Smooth muscle cell of the brain vasculature (primary cell): Measurements from ENCODE around the gene TBR1.

Experiments
- DNase-seq: peaks from one replicate; pipeline ENCODE4 v3.0.0-alpha.2; 2012; ENCODE audit warnings: low read depth, low spot score

The TBR1 gene

GRCh38 chr2:161414042-161415033, 1.8 kb upstream of the TBR1 start:
- DNase-seq = no peak

GRCh38 chr2:161415034-161415986, 787 bp upstream of the TBR1 start:
- no peak for DNase-seq

- no peak for DNase-seq
Measured at GRCh38 chr2:161416708-161417437, 776 bp downstream of the TBR1 start.

GRCh38 chr2:161417438-161418274, 1.6 kb downstream of the TBR1 start:
- no peak for DNase-seq

GRCh38 chr2:161418275-161418714, 2.2 kb downstream of the TBR1 start:
- DNase-seq = no peak

GRCh38 chr2:161418715-161419637, 2.9 kb downstream of the TBR1 start:
- no peak for DNase-seq

GRCh38 chr2:161419638-161420190, 3.6 kb downstream of the TBR1 start:
- no peak for DNase-seq

- no peak for DNase-seq
Measured at GRCh38 chr2:161420406-161421074, 4.4 kb downstream of the TBR1 start.

- no peak for DNase-seq
Measured at GRCh38 chr2:161421686-161422085, 5.6 kb downstream of the TBR1 start.

- no peak for DNase-seq
Measured at GRCh38 chr2:161422816-161423403, 6.8 kb downstream of the TBR1 start.

- DNase-seq = no peak
Measured at GRCh38 chr2:161423421-161424393, 7.6 kb downstream of the TBR1 start.

- DNase-seq = no peak
Measured at GRCh38 chr2:161424394-161424769, 8.3 kb downstream of the TBR1 start.

GRCh38 chr2:161424891-161425727, 9.0 kb downstream of the TBR1 start:
- DNase-seq = no peak

- DNase-seq = no peak
Measured at GRCh38 chr2:161425728-161426454, 9.8 kb downstream of the TBR1 start.

GRCh38 chr2:161426455-161426921, 10.4 kb downstream of the TBR1 start:
- DNase-seq = no peak
